HL-60 (cell line): ENCODE measurements around the gene LIPC.

Source experiments
- CTCF ChIP-seq: IDR thresholded peaks from one replicate; pipeline ENCODE4 v1.5.1; 2011; ENCODE audit warnings: low read length, control low read depth, inconsistent platforms; ENCODE audit not compliant: insufficient read depth
- GABPA ChIP-seq: IDR thresholded peaks from 2 replicates; pipeline ENCODE4 v1.6.1; 2012; ENCODE audit warnings: low read depth
- POLR2AphosphoS5 ChIP-seq: IDR thresholded peaks from 2 replicates; pipeline ENCODE4 v1.6.1; 2012; ENCODE audit warnings: low read depth
- TF ChIP-seq, protein P1 (sequence below): IDR thresholded peaks from 2 replicates; pipeline ENCODE4 v1.6.1; 2012; ENCODE audit warnings: low read depth; ENCODE audit not compliant: insufficient replicate concordance

DNA sequence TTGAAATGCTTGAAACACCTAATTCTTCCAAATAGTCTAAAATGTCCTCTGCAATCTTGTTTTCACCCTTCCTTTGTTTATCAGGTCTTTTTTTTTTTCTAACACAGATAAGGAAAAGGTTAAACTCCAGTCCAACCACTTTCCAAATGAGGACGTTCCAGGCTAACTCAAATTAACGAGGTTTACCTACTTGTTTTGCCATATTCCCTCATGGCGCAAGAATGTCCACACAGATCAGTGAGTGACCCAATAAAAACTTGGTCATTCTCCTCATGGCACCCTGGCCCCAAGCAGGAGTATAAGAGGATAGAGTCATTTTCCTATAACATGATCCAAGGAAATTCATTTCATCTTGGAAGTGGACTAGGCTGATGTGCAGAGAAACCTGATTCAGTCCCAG lies 6.6 kb upstream of the LIPC start:
- TF ChIP-seq CTCF, result no peak
- TF ChIP-seq POLR2AphosphoS5, result no peak
- TF ChIP-seq GABPA, result no peak
- TF ChIP-seq, protein P1, sequence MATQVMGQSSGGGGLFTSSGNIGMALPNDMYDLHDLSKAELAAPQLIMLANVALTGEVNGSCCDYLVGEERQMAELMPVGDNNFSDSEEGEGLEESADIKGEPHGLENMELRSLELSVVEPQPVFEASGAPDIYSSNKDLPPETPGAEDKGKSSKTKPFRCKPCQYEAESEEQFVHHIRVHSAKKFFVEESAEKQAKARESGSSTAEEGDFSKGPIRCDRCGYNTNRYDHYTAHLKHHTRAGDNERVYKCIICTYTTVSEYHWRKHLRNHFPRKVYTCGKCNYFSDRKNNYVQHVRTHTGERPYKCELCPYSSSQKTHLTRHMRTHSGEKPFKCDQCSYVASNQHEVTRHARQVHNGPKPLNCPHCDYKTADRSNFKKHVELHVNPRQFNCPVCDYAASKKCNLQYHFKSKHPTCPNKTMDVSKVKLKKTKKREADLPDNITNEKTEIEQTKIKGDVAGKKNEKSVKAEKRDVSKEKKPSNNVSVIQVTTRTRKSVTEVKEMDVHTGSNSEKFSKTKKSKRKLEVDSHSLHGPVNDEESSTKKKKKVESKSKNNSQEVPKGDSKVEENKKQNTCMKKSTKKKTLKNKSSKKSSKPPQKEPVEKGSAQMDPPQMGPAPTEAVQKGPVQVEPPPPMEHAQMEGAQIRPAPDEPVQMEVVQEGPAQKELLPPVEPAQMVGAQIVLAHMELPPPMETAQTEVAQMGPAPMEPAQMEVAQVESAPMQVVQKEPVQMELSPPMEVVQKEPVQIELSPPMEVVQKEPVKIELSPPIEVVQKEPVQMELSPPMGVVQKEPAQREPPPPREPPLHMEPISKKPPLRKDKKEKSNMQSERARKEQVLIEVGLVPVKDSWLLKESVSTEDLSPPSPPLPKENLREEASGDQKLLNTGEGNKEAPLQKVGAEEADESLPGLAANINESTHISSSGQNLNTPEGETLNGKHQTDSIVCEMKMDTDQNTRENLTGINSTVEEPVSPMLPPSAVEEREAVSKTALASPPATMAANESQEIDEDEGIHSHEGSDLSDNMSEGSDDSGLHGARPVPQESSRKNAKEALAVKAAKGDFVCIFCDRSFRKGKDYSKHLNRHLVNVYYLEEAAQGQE, result no peak
